Keratinocyte (primary cell): Measurements from ENCODE around the gene ZBTB21.

Experiments
- CTCF ChIP-seq, 3 experiments: IDR thresholded peaks in 1 of 3; conservative IDR thresholded peaks in 1 of 3; optimal IDR thresholded peaks in 1 of 3; 2 replicates in 2 of 3; 3 replicates in 1 of 3; pipeline versions ENCODE3 to v1.5.1; 2011; ENCODE audit warnings: low read length in 3 of 3, mild to moderate bottlenecking in 3 of 3, moderate library complexity in 2 of 3, control low read depth in 1 of 3, inconsistent platforms in 1 of 3; ENCODE audit not compliant: insufficient read depth in 2 of 3; ENCODE audit errors: extremely low read depth in 1 of 3
- EZH2 ChIP-seq: IDR thresholded peaks from one replicate; pipeline ENCODE4 v1.6.1; 2012; ENCODE audit warnings: inconsistent platforms, mild to moderate bottlenecking, low read length, moderate library complexity

GRCh38 chr21:42032266-42032665, 22.1 kb upstream of the ZBTB21 start:
- TF ChIP-seq CTCF (optimal IDR thresholded peaks at IDR 0.05 in 1 of 3, IDR thresholded peaks at IDR 0.05 in 1 of 3, conservative IDR thresholded peaks at IDR 0.05 in 1 of 3; ENCODE audit: extremely low read depth in 1 of 3, insufficient read depth in 2 of 3, low read length in 3 of 3) (no peak), EZH2 (no peak)
